DND-41 (cell line): Measurements from ENCODE around the gene PTOV1.

Source experiments
- EZH2 ChIP-seq: IDR thresholded peaks from 3 replicates; pipeline ENCODE4 v1.6.1; 2012; ENCODE audit warnings: borderline replicate concordance, low read depth, mild to moderate bottlenecking, moderate library complexity, low read length, inconsistent platforms; ENCODE audit not compliant: severe bottlenecking
- TF ChIP-seq, protein P1 (sequence below): IDR thresholded peaks from 2 replicates; pipeline ENCODE4 v1.5.1; 2012; ENCODE audit warnings: borderline replicate concordance, low read length, moderate library complexity, mild to moderate bottlenecking; ENCODE audit not compliant: poor library complexity, severe bottlenecking; ENCODE audit errors: extremely low read depth

DNA sequence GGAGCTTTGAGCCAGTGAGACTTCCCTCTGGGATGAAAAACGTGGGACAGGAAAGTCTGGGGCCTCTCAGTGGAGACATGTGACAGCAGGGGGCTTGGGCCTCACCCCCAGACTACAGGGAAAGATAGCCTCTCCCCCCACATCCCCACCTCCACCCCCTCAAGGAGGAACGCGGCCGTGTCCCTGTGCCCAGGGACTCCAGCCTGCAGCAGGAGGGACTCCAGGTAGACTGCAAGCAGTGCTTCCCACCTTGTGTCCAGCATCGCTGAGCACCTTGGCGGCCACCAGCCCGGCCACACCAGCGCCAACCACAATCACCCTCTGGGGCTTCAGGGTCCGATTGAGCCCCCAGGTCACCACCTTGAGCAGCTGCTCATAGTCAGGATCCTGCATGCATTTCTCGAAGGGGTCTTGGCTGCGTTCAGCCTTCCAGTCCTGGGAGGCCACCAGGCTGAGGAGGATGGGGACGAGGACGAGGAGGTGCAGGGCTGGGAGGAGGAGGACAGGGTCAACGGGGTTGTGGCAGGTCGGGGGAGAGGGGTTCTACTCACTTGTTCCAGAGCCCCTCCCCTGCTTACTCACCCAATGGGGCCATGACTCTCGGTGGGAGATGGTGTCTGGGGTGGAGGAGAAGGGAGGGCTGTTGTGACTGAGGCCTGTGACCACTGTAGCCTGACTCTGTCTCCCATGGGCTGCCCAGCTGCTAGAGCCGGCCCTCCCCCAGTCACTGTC, 44.8 kb downstream of the PTOV1 start:
- TF ChIP-seq, protein P1, sequence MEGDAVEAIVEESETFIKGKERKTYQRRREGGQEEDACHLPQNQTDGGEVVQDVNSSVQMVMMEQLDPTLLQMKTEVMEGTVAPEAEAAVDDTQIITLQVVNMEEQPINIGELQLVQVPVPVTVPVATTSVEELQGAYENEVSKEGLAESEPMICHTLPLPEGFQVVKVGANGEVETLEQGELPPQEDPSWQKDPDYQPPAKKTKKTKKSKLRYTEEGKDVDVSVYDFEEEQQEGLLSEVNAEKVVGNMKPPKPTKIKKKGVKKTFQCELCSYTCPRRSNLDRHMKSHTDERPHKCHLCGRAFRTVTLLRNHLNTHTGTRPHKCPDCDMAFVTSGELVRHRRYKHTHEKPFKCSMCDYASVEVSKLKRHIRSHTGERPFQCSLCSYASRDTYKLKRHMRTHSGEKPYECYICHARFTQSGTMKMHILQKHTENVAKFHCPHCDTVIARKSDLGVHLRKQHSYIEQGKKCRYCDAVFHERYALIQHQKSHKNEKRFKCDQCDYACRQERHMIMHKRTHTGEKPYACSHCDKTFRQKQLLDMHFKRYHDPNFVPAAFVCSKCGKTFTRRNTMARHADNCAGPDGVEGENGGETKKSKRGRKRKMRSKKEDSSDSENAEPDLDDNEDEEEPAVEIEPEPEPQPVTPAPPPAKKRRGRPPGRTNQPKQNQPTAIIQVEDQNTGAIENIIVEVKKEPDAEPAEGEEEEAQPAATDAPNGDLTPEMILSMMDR, result no peak
- TF ChIP-seq EZH2, result no peak
